SJCRH30 (cell line): Measurements from ENCODE around the gene CNIH3. TPM values are rescaled to one million over a fixed set of nuclear protein-coding genes. Genes with fewer than 3 reads are reported as not detected.

Experiments used
- DNase-seq, 2 experiments: peaks; one replicate each; pipeline ENCODE4 v3.0.0-alpha.2; 2015 to 2020
- H3K27ac ChIP-seq: fragments of 250-450 bp; sonication (Bioruptor Pico); 2 replicates; pipeline ENCODE4 v1.5.1; 2020; ENCODE audit warnings: mild to moderate bottlenecking, moderate library complexity
- H3K27me3 ChIP-seq: fragments of 250-450 bp; sonication (Bioruptor Pico); 2 replicates; pipeline ENCODE4 v1.5.1; 2020; ENCODE audit warnings: mild to moderate bottlenecking, moderate library complexity
- H3K36me3 ChIP-seq: fragments of 250-450 bp; sonication (Bioruptor Pico); 2 replicates; pipeline ENCODE4 v1.5.1; 2020; ENCODE audit warnings: mild to moderate bottlenecking, moderate library complexity
- H3K4me1 ChIP-seq: fragments of 250-450 bp; sonication (Bioruptor Pico); 2 replicates; pipeline ENCODE4 v1.5.1; 2020; ENCODE audit warnings: mild to moderate bottlenecking, moderate library complexity
- H3K4me3 ChIP-seq: fragments of 250-450 bp; sonication (Bioruptor Pico); 2 replicates; pipeline ENCODE4 v1.5.1; 2020; ENCODE audit warnings: mild to moderate bottlenecking, moderate library complexity
- H3K9me3 ChIP-seq: fragments of 250-450 bp; sonication (Bioruptor Pico); replicated peaks from 2 replicates; pipeline ENCODE4 v1.5.1; 2020; ENCODE audit warnings: mild to moderate bottlenecking, moderate library complexity
- total RNA-seq: library from RNA; depleted of rRNA; stranded (reverse); fragments of >200 nt; shearing (Covaris generic); gene quantifications from 2 replicates; pipeline ENCODE4 v1.2.3, GENCODE V29; 2014

CNIH3 gene
- total RNA-seq, 1 experiment from 2014 or later = 0.49 TPM

DNA sequence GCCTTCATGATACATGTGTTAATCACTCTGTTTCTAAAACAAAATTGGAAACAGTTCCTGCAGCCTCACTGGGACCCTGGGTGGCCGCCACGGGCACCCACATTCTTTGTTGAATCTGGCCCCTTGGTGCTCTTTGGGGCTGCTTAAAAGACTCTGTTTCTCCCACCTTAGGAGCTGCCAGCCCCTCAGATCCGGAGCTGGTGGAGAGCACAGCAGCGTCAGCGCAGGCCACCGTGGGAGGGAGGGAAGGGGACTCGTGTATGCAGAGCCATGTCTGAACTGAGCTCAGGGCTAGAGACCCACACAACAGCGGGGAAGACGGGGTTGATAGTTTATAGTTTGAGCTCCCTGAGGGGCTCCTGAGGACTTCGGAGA lies 121.2 kb downstream of the CNIH3 start:
- Histone ChIP-seq H3K4me1 (no peaks in the 10 kb centered on the region), H3K36me3 (no peaks in the 10 kb centered on the region), H3K27ac (no peak overlapping the region), H3K27me3 (peaks cover 10% of the 10 kb centered on the region; the same call in 1 of the 2 replicates), H3K4me3 (no peak overlapping the region), H3K9me3 (no peaks in the 10 kb centered on the region)
- DNase-seq = no peak

- no peak for DNase-seq
- Histone ChIP-seq H3K4me3 (no peak overlapping the region), H3K36me3 (no peaks in the 10 kb centered on the region), H3K9me3 (no peaks in the 10 kb centered on the region), H3K27me3 (peaks cover 12% of the 10 kb centered on the region; the same call in 1 of the 2 replicates), H3K4me1 (peaks cover 2% of the 10 kb centered on the region), H3K27ac (no peak overlapping the region)
Measured at GRCh38 chr1:224739303-224739996, 123.3 kb downstream of the CNIH3 start.

DNA sequence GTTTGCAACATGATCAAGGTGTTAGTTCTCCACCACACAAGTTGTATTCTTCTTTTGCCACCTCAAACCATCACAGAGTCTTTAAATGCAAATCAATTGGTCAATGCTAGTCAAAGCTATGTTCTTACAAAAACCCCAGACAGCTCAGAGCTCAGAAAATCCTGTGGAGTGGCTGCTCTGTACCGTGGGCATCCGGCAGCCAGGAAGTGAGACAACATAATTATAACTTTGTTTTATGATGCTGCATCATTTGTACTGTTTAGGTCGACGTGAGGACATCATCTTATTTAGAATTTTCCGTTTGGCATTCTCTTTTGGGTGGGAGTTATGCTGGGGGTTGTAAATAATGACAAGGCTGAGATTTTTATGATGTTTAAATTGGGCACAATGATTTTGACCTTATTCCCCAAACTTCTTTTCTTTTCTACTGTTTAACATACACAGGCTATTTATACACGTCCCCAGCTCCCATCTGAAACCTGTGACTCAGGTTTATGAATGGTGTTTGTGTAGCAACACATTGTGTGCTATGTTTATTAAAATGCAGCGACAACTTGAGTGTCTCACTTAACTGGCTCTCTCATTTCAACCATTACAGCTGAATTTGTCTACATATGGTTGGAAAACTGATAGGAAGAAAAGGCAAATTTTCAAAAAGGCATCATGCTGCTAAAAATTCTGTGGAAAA lies 124.0 kb downstream of the CNIH3 start:
- Histone ChIP-seq H3K4me1 (peaks cover 8% of the 10 kb centered on the region), H3K36me3 (no peaks in the 10 kb centered on the region), H3K9me3 (no peaks in the 10 kb centered on the region), H3K27me3 (0 out of 2 replicates have a peak, but pooled peaks cover 8% of the 10 kb centered on the region), H3K27ac (no peak overlapping the region), H3K4me3 (no peak overlapping the region)
- no peak for DNase-seq

DNA sequence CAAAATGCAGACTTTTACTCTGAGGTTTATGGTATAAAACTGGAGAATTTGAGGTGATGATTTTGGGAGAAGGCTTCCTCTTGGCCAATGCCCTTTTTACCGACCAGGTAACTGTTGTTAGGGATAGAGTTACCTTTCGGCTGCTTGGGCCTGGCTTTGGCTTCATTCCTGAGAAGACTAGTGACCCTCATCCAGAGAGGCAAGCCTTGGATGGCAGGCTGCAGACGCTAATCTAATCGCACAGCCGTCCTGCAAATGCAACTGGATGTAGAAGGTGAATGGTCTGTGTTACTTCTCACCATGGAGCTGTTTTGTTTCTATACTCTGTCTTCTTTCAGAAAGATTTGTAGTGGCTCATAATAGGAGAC lies 124.6 kb downstream of the CNIH3 start:
- Histone ChIP-seq H3K4me1 (peaks cover 8% of the 10 kb centered on the region), H3K27ac (no peak overlapping the region), H3K27me3 (0 out of 2 replicates have a peak, but pooled peaks cover 8% of the 10 kb centered on the region)

DNA sequence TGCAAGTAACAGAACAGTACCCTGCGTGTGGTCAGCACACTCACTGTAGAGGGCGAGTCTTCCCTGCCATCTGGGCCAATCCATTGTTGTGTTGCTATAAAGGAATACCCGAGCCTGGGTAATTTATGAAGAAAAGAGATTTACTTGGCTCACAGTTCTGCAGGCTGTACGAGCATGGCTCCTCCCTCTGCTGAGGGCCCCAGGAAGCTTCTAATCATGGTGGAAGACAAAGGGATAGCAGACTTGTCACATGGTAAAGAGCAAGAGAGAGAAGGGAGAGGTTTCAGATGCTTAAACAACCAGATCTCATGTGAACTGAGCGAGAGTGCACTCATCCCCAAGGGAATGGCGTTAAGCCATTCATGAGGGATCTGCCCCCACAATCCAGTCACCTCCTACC lies 126.2 kb downstream of the CNIH3 start:
- Histone ChIP-seq H3K27ac (no peak overlapping the region), H3K4me3 (no peak overlapping the region), H3K9me3 (no peaks in the 10 kb centered on the region), H3K36me3 (no peaks in the 10 kb centered on the region), H3K27me3 (0 out of 2 replicates have a peak, but pooled peaks cover 8% of the 10 kb centered on the region), H3K4me1 (peaks cover 8% of the 10 kb centered on the region)
- DNase-seq = no peak

More for the DNA sequence above, 124.6 kb downstream of the CNIH3 start:
- DNase-seq = no peak
- Histone ChIP-seq H3K4me3 (no peak overlapping the region), H3K9me3 (no peaks in the 10 kb centered on the region), H3K36me3 (no peaks in the 10 kb centered on the region)

DNA sequence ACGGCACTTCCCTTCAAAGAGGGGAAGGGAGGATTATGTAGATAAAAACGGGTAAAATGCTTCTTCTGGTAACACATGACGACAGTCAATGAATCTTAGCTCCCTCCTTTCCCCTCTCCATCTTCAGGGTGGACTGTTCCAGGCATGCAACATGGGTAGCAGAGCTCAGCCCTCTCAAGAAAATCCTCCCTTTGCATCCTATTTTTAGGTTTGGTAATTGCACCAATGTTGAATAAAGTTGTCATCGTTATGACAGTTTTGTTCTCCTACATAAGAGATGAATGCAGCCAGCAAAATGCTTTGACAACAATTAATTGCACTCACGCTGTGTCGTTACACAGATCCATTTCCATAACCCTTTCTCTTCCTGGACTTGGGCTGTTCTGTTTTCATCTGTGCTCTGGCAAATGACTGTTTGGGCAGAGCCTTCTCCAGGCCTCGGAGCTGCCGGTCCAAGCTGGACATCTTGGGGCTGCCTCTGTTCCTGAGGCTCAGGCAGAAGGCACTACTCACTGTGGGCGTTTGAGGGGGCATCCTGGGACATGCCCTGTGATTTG lies 127.6 kb downstream of the CNIH3 start:
- no peak for DNase-seq
- H3K9me3 ChIP-seq = no peaks in the 10 kb centered on the region
- no peak overlapping the region for H3K27ac ChIP-seq
- no peak overlapping the region for H3K4me3 ChIP-seq
- H3K36me3 ChIP-seq = no peaks in the 10 kb centered on the region
- peaks cover 8% of the 10 kb centered on the region for H3K4me1 ChIP-seq
- 0 out of 2 replicates have a peak, but pooled peaks cover 8% of the 10 kb centered on the region for H3K27me3 ChIP-seq

GRCh38 chr1:224744521-224744920 lies 128.4 kb downstream of the CNIH3 start:
- H3K4me3 ChIP-seq = no peak overlapping the region
- peak; percentile 43 to 65 for DNase-seq
- 0 out of 2 replicates have a peak, but pooled peaks cover 7% of the 10 kb centered on the region for H3K27me3 ChIP-seq
- H3K9me3 ChIP-seq = no peaks in the 10 kb centered on the region
- H3K27ac ChIP-seq = no peak overlapping the region
- H3K4me1 ChIP-seq = peaks cover 8% of the 10 kb centered on the region
- H3K36me3 ChIP-seq = no peaks in the 10 kb centered on the region

- Histone ChIP-seq H3K27ac (no peak overlapping the region), H3K4me3 (no peak overlapping the region), H3K36me3 (no peaks in the 10 kb centered on the region), H3K9me3 (no peaks in the 10 kb centered on the region), H3K4me1 (peaks cover 8% of the 10 kb centered on the region), H3K27me3 (0 out of 2 replicates have a peak, but pooled peaks cover 3% of the 10 kb centered on the region)
- no peak for DNase-seq
Measured at GRCh38 chr1:224745394-224745793, 129.3 kb downstream of the CNIH3 start.

DNA sequence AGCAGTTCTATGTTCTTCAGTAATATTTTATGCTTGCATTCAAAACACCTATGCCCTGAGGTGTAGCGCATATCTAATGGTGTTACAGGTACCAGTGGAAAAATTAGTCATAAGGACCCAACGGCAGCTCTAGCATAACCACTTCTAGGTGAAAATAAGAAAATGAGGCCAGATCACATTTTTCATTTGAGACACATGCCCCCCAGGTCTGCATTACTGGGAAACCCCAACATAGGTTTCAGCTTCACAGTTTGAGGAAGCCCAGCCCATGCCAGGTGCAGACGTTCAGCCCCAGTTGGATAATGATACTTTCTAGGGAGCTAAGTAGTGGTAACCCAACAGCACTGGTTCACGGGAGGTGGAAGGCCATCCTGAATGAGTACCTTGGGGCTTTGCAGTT lies 129.8 kb downstream of the CNIH3 start:
- Histone ChIP-seq H3K9me3 (no peaks in the 10 kb centered on the region), H3K4me3 (no peak overlapping the region), H3K36me3 (no peaks in the 10 kb centered on the region), H3K27me3 (0 out of 2 replicates have a peak, but pooled peaks cover 3% of the 10 kb centered on the region), H3K27ac (no peak overlapping the region), H3K4me1 (peaks cover 8% of the 10 kb centered on the region)
- no peak for DNase-seq

DNA sequence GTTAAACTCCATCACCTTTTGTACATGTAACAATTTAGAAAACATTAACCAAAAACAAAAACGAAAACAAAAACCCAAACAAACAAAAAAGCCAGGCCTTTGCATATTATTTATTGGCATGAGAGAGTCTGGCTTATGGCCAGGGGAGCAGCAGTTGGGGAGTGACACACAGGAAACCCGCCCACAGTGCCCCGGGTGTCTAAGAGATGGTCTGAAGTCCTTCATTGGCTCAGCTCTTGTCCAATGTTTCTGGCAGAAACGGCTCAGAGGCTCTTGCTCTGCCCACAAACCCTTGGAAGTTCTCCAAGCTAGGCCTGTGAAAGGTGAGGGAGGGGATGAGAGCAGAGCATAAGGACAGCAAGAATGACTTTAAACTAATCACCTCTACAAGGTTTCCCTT lies 131.5 kb downstream of the CNIH3 start:
- Histone ChIP-seq H3K4me3 (no peak overlapping the region), H3K36me3 (no peaks in the 10 kb centered on the region), H3K27me3 (0 out of 2 replicates have a peak, but pooled peaks cover 3% of the 10 kb centered on the region), H3K27ac (no peak overlapping the region), H3K9me3 (no peaks in the 10 kb centered on the region), H3K4me1 (peaks cover 8% of the 10 kb centered on the region)
- DNase-seq = peak; percentile 28 to 41

DNA sequence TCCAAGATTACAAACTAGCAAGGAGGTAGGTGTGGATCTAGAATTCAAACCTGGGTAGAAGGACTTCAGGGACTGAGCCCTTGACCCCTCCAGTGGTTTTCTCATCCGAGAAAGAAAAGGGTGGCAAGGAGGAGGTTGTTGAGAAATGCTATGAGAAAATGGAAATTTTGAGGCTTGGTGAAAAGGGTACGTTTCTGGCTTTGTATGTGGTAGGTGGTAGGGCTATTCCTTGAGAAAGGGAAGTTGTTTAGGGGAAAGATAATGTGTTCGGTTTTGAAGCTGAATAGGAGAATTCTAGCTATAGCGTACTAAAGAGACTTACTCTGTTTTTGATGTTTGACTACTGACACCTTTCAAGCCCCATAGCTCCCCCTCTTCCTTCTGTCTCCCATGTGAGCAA lies 133.8 kb downstream of the CNIH3 start:
- no peak for DNase-seq
- no peaks in the 10 kb centered on the region for H3K36me3 ChIP-seq
- peaks cover 6% of the 10 kb centered on the region; the same call in 1 of the 2 replicates for H3K27me3 ChIP-seq
- H3K27ac ChIP-seq = no peak overlapping the region
- peaks cover 2% of the 10 kb centered on the region for H3K4me1 ChIP-seq
- H3K4me3 ChIP-seq = no peak overlapping the region
- H3K9me3 ChIP-seq = no peaks in the 10 kb centered on the region

- Histone ChIP-seq H3K4me3 (no peak overlapping the region), H3K4me1 (no peaks in the 10 kb centered on the region), H3K27me3 (peaks cover 13% of the 10 kb centered on the region), H3K9me3 (no peaks in the 10 kb centered on the region), H3K36me3 (no peaks in the 10 kb centered on the region), H3K27ac (no peak overlapping the region)
- DNase-seq = no peak
Measured at GRCh38 chr1:224751624-224752311, 135.7 kb downstream of the CNIH3 start.

GRCh38 chr1:224753491-224753890 lies 137.4 kb downstream of the CNIH3 start:
- no peak for DNase-seq
- Histone ChIP-seq H3K27ac (no peak overlapping the region), H3K4me3 (no peak overlapping the region), H3K9me3 (no peaks in the 10 kb centered on the region; the same call in 1 of the 2 replicates), H3K4me1 (no peaks in the 10 kb centered on the region), H3K36me3 (no peaks in the 10 kb centered on the region), H3K27me3 (peaks cover 13% of the 10 kb centered on the region)

DNA sequence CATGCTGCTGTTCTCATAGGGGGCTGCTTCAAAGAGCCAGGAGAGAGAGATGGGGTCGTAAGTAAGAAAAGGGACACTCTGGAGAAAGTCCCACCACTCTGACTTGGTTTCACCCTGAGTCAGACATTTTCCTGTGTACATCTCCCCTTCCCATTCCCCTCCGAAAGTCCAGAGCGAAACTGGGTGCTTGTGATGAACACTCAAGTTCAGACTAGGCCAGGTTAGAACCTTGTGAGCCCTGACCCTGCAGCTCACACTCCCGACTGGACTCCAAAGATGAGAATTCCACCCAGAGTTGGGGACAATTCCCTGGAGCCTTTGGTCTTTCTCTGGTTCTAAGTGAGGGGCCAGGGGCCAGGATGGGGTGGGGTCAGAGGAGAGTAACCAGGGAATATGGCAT lies 139.5 kb downstream of the CNIH3 start:
- Histone ChIP-seq H3K4me1 (no peaks in the 10 kb centered on the region), H3K36me3 (no peaks in the 10 kb centered on the region), H3K27ac (no peak overlapping the region), H3K27me3 (peaks cover 13% of the 10 kb centered on the region), H3K4me3 (no peak overlapping the region), H3K9me3 (no peaks in the 10 kb centered on the region; the same call in 1 of the 2 replicates)
- DNase-seq = no peak

DNA sequence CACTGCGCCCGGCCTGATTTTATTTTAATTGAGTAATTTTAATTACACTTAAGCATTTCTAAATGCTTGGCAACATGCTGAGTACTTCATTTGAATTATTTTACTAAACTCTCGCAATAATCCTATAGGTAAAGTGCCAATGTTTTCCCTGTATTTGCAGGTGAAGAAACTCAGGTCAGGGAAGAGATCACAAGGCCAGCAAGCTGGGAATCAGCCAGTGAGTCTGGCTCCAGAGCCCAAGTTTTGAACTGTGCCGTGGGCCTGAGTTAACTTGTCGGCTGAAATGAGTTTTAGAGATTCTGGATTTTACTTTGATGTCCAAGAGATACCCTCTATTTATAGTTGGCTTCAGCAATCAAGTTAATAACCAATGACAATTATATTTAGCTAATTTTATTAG lies 141.4 kb downstream of the CNIH3 start:
- Histone ChIP-seq H3K4me3 (no peak overlapping the region), H3K27me3 (peaks cover 13% of the 10 kb centered on the region), H3K27ac (no peak overlapping the region), H3K36me3 (no peaks in the 10 kb centered on the region), H3K9me3 (no peaks in the 10 kb centered on the region; the same call in 1 of the 2 replicates), H3K4me1 (no peaks in the 10 kb centered on the region)
- DNase-seq = no peak
